ENCODE measurements around the gene NUP188. TPM values are rescaled to one million over a fixed set of nuclear protein-coding genes. Genes with fewer than 3 reads are reported as not detected.

The NUP188 gene
- total and polyA plus RNA-seq, 2 donors (not counting 3 experiments of a cell fraction or from before 2014, with no cell fraction given), result 62.7 to 66.2 TPM

DNA sequence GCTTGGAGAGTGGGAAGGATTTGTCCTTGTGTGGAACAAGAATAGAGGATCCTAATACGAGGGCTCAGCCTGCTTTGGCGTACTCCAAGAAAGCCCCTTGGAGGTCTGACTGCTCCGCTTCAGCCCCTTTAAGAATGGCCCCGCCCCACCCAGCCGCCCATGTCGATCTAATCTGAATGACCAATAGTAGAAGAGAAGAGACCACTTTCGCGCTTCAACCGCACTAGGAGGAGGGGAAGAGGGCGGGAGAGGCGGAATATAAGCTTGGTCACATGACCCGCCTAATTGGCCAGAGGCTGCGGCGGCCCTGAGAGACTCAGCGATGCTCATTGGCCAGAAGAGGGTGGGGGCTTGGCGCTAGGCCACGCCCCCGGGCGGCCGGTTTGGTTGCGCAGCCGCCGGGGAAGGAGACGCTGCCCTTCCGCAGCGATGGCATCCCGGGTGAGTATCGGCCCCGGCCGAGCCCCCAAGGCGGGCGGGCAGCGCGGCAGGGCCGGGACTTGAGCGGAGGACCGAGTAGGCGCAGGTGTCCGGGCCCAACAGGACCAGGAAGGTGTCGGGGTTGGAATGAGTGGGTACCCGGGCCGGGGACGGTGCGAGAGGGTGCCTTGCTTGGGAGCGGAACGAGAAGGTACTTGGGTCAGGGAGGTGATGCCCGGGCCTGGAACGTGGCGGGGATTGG is 88.9 kb downstream of the NUP188 start, which contains the start of gene MIGA2:
MIGA2 (plus strand) TSS at position 386 of the 682 bp plus-strand sequence. CDS start 3,969 bp downstream, outside the sequence.
- TF ChIP-seq POLR2A (IDR thresholded peaks at IDR 0.05; ENCODE audit: low read depth, low read length) (peak; percentile 93), POLR2AphosphoS5 (IDR thresholded peaks at IDR 0.05; ENCODE audit: insufficient read depth, low read depth, low read length) (peak; percentile 94), GATA2 (IDR thresholded peaks at IDR 0.05; ENCODE audit: insufficient read depth, insufficient read length, low read depth, low read length) (no peak)
- TF ChIP-seq, protein P1, sequence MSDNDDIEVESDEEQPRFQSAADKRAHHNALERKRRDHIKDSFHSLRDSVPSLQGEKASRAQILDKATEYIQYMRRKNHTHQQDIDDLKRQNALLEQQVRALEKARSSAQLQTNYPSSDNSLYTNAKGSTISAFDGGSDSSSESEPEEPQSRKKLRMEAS (IDR thresholded peaks at IDR 0.05; ENCODE audit: insufficient read depth, insufficient read length), result peak; percentile 74
- TF ChIP-seq, protein P2, sequence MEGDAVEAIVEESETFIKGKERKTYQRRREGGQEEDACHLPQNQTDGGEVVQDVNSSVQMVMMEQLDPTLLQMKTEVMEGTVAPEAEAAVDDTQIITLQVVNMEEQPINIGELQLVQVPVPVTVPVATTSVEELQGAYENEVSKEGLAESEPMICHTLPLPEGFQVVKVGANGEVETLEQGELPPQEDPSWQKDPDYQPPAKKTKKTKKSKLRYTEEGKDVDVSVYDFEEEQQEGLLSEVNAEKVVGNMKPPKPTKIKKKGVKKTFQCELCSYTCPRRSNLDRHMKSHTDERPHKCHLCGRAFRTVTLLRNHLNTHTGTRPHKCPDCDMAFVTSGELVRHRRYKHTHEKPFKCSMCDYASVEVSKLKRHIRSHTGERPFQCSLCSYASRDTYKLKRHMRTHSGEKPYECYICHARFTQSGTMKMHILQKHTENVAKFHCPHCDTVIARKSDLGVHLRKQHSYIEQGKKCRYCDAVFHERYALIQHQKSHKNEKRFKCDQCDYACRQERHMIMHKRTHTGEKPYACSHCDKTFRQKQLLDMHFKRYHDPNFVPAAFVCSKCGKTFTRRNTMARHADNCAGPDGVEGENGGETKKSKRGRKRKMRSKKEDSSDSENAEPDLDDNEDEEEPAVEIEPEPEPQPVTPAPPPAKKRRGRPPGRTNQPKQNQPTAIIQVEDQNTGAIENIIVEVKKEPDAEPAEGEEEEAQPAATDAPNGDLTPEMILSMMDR (IDR thresholded peaks at IDR 0.05; ENCODE audit: extremely low read depth in 1 of 2, insufficient read depth in 1 of 2, low read depth in 1 of 2, low read length in 2 of 2), result no peak
- BruUV-seq (replicated peaks), result no TSS peak
- intact Hi-C loops (cut with micrococcal nuclease) (loop anchor here (1.0 to 5.0 kb wide), 3 partner anchors 8 to 531 kb away; partner anchors contain the start of genes DOLPP1 and SH3GLB2), dilution Hi-C loops (cut with MboI; ENCODE audit: extremely low pct_ligation_motif_present, low sequenced_read_pairs) (no loop called here)
- H3K4me2 ChIP-seq (ENCODE audit: insufficient read depth, low read length), result peak within 1 kb of the TSS; percentile 82
- peak; percentile 99 for FAIRE-seq
- H3K27ac ChIP-seq (ENCODE audit: insufficient read depth, low read depth, low read length), result no peak within 1 kb of the TSS
- H3K4me3 ChIP-seq (replicated peaks in 1 of 3; ENCODE audit: insufficient read depth in 1 of 3, low read depth in 1 of 3, low read length in 3 of 3), result peak within 1 kb of the TSS; percentile 68 to 98 (median 73)
- no peaks in the 10 kb centered on the region for H3K27me3 ChIP-seq (ENCODE audit: control insufficient read depth in 2 of 2, insufficient read depth in 2 of 2, low read length in 2 of 2)
- H3K9me3 ChIP-seq (replicated peaks; ENCODE audit: control insufficient read depth, insufficient read depth, low read length), result no peaks in the 10 kb centered on the region
- peak within 1 kb of the TSS; percentile 49 for H3K9ac ChIP-seq (replicated peaks; ENCODE audit: extremely low read depth, insufficient read depth, low read length)
- peaks cover 12% of the 10 kb centered on the region for H3K79me2 ChIP-seq (ENCODE audit: control insufficient read depth, insufficient read depth, low read length)
- peak within 1 kb of the TSS; percentile 99 for H2AFZ ChIP-seq (ENCODE audit: low read depth, low read length)
- peaks cover 0 to 4% of the 10 kb centered on the region in 2 experiments for H3K36me3 ChIP-seq (ENCODE audit: control insufficient read depth in 2 of 2, extremely low read depth in 1 of 2, insufficient read depth in 2 of 2, low read length in 2 of 2)
- H3K9me1 ChIP-seq (replicated peaks; ENCODE audit: control insufficient read depth, extremely low read depth, insufficient read depth, low read length), result no peaks in the 10 kb centered on the region
- peaks cover 11% of the 10 kb centered on the region for H3K4me1 ChIP-seq (ENCODE audit: control insufficient read depth, extremely low read depth, insufficient read depth, low read length)
- POLR2A ChIA-PET, result no interaction called here
- no peaks in the 10 kb centered on the region for H4K20me1 ChIP-seq (replicated peaks; ENCODE audit: control insufficient read depth, extremely low read depth, insufficient read depth, low read length)
- CTCF ChIA-PET, result interaction anchor here (0.7 to 1.5 kb wide), 4 partner anchors 8 to 218 kb away, joined by 3 to 5 read pairs (median 4); partner anchors contain the start of genes ENDOG and SH3GLB2
- DNase-seq (ENCODE audit: low read depth, low spot score), result peak; percentile 99

Measured in endothelial cell of umbilical vein (primary cell).